Inflammatory macrophage treated with lipopolysaccharide for 1 hour (primary cell): ENCODE data around the gene NAGK.
"Not testable (repeated sequence)": the region's sequence is repeated elsewhere in the genome, so short reads cannot be mapped to it uniquely, and the experiment has no call there.

ENCODE experiments used
- DNase-seq, 2 donors: peaks; one replicate each; pipeline ENCODE4 v3.0.0-alpha.2; 2020 to 2022

The NAGK gene

DNA sequence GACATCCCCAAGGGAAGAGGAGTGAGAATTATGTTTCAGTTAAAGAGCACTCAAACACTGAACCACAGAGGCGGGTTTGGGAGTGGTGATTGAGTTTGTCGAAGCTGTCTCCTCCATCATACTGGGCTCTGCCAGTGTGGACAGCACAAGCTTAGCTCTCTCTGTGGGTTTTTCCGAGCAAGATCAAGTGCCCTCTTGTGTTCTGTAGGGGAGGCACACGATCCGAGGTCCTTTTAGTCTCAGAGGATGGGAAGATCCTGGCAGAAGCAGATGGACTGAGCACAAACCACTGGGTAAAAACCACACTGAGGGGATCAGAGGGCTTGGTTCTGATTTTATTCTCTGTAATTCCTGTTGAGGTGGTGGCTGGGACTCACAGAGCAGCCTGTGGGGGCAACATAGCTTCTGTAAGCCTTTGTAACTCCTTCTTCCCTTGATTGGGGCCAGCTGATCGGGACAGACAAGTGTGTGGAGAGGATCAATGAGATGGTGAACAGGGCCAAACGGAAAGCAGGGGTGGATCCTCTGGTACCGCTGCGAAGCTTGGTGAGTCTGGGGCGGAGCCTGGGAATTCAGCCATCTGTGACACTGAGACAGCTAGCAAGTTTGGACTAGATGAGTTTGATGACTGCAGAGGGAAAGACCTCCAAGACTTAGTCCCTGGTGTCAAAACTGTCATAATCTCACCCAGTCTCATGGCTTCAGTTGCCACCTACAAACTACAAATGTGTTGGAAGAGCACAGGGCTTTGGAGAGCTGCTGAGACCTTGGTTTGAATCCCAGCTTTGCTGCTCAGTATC is 2.0 kb downstream of the NAGK start:
- DNase-seq: peak; percentile 63 to 66

DNA sequence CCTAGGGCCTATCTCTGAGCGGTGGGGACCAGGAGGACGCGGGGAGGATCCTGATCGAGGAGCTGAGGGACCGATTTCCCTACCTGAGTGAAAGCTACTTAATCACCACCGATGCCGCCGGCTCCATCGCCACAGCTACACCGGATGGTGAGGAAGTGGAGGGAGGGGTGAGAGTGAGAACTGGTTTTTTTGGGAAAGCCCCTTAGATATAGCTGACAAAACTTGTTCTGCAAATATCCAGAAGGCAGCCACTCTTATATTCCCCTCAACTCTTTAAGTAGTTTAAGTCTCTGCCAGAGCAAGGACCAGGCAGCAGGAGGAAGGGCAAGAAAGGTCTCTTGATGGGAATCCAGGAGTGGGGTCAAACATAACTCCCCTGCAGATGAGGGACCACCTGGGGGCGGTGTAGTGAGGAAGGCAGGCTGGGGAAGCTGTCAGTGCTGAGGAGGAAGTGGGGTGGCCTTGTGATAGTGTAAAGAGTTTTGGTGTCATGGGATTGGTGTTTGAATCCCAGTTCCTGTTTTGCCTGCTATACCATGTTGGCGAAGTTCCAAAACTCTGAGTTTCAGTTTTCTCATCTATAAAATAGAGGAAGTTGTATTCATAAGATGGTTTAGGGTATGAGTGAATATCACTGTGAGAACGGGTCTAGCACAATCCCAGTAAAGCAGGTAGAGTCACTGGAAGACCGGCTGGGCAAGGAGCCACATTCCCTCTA is 3.4 kb downstream of the NAGK start:
- DNase-seq: peak; percentile 98

DNA sequence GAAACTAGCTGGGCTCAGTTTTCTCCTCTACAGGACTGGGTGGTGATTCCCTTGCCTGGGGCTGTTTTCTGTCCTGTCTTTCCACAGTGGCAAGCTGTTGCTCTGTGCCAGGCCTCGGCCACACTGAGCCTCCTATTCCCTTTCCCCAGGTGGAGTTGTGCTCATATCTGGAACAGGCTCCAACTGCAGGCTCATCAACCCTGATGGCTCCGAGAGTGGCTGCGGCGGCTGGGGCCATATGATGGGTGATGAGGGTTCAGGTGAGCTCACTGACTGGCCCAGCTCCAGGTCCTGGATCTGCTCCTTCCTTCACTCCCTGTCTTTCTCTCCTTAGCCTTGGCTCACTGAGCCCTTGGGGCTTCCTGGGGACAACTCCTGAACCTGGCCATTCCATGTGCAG is 4.0 kb downstream of the NAGK start:
- DNase-seq: no peak

DNA sequence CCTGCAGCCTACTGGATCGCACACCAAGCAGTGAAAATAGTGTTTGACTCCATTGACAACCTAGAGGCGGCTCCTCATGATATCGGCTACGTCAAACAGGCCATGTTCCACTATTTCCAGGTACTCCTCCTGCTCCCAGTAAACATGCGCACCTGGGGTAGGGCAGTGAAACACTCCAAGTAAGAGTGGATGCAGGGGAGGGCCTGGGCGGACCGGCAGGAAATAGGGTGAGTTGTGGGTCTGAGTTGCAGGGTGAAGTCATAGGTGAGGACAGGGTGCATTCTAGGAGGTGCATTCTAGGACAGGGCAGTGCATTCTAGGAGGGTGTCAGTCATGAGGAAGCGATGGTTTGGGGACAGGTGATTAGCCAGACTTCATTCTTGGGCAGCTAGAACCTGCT is 5.0 kb downstream of the NAGK start:
- no peak for DNase-seq

DNA sequence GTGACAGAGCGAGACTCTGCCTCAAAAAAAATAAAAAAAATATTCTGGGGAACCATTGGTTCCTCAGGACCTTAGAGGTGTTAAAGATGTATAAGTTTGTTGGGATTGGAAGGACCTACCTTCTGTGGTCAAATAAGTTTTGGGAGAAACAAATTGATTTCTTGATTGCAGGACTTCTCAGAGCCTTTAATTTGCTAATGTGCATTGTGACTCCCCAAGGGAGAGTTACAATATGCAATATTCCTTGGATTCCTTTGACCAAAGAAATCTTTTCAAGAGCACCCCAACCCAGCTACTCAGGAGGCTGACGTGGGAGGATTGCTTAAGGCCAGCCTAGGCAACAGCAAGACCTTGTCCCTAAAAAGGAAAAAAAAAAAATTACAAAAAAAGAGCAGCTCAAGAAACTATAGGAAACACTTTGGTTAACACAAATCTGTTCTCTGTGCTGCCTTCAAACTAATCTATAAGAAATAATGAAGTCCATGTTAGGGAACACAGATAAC is 6.5 kb downstream of the NAGK start:
- DNase-seq: peak; percentile 29 to 56

DNA sequence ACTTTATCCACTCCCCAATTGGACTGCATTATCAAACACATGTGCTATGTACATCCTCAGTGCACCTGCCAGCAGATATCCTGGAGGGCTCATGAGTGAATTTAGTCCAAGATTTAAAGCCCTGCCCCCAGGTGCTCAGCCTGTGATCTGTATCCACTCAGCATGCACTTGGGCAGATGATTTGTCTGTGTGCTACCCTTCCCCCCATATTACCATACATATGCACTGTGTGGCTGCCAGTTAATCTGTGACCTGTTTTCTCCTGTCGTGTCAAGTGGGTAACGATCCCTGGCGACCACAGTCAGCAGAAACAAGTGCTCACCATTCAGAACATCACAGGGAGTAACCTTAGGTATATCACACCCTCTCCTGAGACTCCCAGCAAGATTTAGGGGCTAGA is 10.2 kb downstream of the NAGK start:
- DNase-seq: no peak

DNA sequence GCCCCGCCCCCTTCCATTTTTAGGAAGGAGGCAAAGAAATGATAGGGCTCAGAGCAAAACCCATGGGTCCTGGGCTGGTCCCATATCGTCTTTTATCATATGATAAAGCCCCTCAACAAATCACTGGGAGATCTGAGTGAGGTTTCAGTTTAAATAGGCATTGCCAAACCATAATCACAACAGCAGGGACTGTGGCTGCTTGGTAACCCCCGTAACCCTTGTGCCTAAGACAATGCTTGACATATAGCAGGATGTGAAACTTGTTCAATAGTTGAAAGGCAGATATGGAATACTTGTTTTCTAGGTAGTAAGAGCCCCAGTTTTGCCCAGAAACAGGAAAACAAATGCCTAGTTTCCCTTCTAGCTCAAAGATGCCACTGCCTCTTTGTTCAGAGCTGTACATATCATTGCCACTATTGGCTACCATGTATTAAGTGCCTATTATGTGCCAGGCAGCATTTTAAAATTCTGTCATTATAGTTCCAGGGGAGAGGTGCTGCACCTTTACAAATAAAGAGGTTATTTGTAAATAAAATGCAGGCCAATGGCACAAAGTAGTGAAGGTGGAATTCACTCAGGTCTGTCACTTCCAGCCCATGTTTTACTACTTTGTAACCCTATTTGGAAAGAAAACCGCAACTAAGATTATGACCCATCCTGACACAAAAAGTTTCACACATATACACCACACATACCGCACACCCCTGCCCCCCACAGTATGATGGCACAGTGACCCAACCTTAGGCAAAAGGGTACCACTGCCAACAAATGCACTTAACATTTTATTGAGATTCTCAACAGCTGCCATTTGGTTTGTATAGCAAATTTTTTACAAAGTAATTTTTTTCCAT is 14.2 kb downstream of the NAGK start:
- no peak for DNase-seq

DNA sequence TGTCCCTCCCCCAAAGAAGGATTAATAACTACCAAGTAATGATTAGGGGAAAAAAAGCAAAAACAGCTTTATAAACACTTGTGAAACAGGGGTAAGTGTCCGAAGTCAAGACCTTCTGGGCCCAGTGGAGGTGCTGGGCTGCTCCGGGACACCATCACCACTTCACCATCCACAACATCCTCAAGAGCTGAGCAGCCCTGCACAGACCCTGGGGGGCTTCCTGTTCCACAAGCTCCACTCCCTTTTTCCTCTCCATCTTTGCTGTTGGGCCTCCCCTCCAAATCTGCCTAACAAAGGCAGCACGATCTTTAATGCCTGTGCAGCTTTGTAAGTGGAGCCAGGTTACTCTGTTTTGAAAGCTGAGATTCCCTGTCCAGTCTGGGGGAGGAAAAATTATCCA is 14.8 kb downstream of the NAGK start:
- DNase-seq: not testable (repeated sequence)

DNA sequence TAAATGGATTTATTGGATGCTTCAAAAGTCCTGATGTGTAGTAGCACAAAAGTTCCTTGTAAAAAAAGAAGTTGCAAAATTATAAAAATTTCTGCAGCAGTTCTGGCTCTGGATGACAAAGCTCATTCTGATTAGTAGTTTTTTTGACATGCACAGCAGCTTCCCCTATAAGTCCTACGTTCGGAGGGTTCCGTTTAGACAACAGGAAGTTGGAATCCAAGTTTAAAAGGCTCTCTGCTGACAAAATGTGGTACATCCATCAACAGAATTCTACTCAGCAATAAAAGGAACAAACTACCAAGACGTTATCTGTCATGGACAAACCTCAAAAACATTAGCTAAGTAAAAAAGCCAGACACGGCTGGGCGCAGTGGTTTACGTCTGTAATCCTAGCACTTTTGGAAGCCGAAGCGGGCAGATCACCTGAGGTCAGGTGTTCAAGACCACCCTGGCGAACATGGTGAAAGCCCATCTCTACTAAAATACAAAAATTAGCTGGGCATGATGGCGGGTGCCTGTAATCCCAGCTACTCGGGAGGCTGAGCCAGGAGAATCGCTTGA is 15.4 kb downstream of the NAGK start:
- not testable (repeated sequence) for DNase-seq

DNA sequence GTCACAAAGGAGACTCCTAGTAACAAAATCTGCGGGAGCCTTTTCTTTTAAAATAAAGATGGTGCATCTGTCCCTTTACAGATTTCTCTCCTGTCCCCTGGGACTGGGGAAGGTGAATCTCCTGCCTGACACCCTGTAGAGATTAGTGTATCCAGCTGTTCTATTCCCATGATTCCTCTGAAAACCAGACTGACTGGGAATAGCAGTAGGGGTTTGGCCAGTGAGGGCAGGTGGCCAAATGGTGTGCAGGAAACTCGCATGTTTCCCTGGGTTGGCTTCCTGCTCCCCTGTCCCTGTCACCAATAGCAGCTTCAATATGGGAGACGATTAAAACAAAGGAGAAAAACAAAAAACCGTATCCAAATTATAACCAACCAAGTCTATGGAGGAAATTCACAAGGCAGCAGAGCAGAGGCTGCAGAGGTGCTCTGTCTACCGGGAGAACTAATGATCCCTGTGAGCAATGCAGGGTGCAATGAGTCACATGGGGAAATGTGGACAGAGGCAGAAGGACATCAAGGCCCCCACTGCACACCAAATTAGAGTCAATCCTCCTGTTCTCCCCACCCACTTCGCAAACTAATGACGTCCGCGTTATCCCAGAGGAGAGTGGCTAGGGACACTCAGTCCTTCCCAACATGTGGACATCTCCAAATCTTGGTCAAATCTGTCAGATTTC is 17.0 kb downstream of the NAGK start:
- DNase-seq: not testable (repeated sequence)

DNA sequence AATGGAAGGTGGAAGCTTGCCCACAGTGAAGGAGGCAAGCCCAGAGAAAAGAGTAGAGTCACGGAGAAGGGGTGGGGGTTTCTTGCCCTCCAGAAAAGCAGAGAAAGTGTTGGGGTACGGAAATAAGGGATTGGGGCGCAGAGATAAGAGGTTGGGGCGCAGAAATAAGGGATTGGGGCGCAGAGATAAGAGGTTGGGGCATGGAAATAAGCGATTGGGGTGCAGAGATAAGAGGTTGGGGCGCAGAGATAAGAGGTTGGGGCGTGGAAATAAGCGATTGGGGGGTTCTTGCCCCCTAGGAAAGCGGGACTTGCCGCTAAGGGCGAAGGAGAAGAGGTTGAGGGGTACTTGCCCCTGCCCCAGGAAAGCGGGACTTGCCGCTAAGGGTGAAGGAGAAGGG is 21.0 kb downstream of the NAGK start:
- not testable (repeated sequence) for DNase-seq

DNA sequence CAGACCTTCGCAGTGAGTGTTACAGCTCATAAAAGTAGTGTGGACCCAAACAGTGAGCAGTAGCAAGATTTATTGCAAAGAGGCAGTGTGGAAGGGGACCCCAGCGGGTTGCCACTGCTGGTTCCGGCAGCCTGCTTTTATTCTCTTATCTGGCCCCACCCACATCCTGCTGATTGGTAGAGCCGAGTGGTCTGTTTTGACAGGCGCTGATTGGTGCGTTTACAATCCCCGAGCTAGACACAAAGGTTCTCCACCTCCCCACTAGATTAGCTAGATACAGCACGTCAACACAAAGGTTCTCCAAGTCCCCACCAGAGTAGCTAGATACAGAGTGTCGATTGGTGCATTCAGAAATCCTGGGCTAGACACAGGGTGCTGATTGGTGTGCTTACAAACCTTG is 23.4 kb downstream of the NAGK start:
- not testable (repeated sequence) for DNase-seq

DNA sequence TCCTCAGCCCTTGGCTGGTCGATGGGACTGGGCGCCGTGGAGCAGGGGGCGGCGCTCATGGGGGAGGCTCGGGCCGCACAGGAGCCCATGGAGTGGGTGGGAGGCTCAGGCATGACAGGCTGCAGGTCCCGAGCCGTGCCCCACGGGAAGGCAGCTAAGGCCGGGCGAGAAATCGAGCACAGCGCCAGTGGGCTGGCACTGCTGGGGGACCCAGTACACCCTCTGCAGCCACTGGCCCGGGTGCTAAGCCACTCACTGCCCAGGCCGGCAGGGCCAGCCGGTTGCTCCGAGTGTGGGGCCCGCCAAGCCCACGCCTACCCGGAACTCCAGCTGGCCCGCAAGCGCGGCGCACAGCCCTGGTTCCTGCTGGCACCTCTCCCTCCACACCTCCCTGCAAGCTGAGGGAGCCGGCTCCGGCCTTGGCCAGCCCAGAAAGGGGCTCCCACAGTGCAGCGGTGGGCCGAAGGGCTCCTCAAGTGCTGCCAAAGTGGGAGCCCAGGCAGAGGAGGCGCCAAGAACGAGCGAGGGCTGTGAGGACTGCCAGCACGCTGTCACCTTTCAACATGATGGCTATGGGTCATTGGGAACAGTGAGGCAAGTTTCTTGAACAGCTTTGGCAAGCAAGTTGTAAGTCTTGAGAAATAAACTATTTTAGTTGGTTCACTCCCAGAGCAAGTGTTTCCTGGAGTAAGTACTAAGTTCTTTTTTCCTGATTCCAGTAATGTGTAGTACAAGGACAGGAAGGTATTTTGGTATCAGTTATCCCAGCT is 24.2 kb downstream of the NAGK start:
- DNase-seq: not testable (repeated sequence)

DNA sequence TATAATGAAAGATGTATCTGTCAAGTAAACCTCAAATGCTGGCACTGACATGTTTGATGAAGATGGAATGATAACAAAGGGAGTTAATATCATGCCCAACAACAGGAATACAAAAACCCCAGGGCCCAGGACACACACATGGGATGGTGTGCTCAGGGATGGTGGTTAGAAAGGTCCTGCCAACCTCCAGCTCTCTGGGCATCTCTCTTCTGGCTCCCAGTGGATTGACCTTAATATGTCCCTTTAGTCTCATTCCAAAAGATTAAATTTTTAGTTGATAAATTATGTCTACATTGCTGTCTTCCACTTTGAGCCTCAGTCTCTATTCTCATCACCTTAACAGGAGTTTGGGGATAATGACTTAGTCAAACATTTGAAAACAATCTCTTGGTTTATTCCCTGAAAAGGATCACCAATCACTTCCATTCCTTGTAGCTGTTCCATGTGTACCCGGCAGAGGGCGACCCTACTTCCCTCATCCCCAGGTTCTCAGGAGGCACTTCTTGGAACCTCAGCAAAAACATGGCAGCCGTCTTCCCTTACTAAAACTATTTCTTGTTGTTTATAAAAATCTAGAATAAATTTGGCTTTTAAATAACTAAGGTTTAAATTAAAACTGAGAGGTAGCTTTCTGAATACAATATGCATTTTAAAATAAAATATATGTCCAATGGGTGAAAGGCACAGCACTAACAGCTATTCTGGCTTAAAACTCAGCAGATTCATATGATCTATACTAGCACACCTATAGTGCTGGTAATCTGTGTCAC is 31.9 kb downstream of the NAGK start:
- peak; percentile 38 to 74 for DNase-seq

DNA sequence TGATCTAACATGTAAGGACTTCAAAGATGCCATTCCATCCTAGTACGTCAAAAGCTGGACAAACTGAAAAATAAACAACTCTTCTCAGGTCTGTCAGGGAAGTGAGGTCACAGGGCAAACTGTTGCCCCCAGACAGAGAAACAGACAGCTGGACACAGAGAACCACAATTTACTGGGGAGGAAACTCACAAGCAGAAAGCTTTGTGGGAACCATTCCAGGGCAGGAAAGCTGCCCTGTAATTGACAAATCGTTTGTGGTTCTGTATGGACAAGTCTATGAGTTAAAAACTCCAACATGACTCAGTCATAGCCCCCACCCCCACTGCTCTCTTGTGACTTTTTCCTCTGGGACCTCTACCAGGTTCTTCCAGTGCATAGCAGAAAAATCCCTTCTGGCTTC is 33.2 kb downstream of the NAGK start:
- peak; percentile 56 to 86 for DNase-seq

DNA sequence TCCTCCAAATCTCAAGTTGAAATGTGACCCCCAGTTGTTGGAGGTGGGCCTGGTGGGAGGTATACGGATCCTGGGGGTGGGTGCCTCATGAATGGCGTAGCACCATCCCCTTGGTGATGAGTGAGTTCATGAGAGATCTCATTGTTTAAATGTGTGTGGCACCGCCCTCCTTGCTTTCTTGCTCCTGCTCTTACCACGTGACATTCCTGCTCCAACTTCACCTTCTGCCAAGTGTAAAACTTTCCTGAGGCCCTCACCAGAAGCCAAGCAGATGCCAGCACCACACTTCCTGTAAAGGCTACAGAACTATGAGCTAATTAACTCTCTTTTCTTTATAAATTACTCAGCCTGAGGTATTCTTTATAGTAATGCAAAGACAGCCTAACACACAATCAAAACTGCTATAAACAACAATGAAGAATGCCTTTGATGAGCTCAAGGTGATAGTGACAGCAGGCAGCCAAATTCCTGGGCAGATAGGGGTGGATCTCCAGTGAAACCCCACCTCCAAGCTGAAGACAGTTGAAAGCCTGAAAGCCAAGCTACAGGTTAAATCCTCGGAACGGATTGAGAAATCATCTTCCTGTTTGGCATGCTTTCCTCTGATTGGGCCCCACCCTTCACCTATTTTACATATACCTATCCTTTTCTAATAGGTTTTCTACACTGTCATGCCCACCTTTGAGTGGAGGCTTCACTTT is 34.7 kb downstream of the NAGK start:
- no peak for DNase-seq

DNA sequence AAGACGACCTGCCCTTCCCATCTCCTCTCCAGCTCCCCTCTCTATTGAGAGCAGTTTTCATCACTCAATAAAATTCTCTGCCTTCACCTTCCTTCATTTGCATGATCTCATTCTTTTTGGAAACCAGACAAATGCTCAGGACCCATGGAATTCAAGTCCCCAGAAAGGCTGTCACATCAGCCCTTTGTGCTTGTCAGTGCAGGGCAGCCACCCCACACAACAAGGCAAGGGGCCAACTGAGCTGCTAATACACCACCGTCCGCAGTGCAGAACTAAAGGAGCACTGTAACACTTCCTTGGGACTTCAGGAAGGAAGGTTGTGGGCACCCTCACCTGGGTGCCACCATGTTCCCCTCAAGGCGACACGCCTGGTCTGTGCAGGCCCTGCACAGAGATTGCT is 35.4 kb downstream of the NAGK start:
- no peak for DNase-seq

DNA sequence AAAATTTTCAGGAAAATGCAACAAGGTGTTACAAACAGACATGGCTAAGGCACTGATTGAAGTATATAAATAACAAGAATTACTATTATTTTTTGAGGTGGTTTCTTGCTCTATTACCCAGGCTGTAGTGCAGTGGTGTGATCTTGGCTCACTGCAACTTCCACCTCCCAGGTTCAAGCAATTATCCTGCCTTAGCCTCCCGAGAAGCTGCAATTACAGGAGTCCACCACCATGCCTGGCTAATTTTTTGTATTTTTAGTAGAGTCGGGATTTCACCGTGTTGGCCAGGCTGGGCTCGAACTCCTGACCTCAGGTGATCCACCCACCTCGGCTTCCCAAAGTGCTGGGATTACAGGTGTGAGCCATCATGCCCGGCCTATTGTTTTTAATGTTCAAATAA is 38.0 kb downstream of the NAGK start:
- not testable (repeated sequence) for DNase-seq

DNA sequence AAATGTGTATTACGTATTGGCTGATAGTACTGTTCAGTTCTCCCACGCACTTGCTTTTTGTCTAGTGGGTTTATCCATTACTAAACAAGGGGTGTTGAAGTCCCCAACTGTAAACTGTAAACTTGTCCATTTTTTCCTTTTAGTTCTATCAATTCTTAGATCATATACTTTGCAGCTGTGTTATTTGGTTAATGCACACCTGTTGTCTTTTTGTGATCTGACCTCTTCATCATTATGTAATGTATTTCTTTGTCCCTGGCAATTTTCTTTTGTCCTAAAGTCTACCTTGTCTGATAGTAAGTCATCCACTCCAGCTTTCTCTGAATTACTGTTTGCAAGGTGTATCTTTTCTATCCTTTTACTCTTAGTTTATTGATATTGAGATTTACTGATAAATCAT is 39.6 kb downstream of the NAGK start:
- no peak for DNase-seq

DNA sequence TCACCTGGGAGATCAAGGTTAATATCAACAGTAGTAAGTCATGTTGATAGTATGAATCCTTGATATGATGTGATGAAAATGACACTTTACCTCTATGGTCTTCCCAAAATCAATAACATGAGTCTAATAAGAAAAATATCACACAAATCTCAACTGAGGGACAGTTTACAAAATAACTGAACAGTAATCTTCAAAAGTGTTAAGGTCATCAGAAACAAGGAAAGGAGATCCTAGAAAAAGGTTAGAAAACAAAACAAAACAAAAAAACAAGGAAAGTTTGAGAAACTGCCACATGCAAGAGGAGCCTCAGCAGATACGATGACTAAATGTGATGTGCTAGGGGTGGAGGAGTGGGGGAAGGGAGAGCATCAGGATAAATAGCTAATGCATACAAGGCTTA is 45.4 kb downstream of the NAGK start:
- no peak for DNase-seq
